ENCODE results near the gene SUSD4.

GRCh38 chr1:223331929-223332328 lies 32.0 kb downstream of the SUSD4 start:
- TF ChIP-seq POLR2AphosphoS5 (IDR thresholded peaks at IDR 0.05) (no peak), CTCF (IDR thresholded peaks at IDR 0.05) (no peak)

Data from upper lobe of left lung (tissue), 4 donors.